GM23338 (cell line): ENCODE measurements around the gene BRICD5.

Source experiments
- CTCF ChIP-seq, 2 experiments: fragments of 200-600 bp in 1 of 2; sonication (generic) in 1 of 2; conservative IDR thresholded peaks; 2 replicates each; pipeline versions ENCODE4 v1.5.1 to v1.6.1; 2016 to 2017; ENCODE audit warnings: antibody characterized with exemption in 2 of 2, low read depth in 2 of 2, mild to moderate bottlenecking in 2 of 2, moderate library complexity in 1 of 2
- EZH2 ChIP-seq: fragments of 200-600 bp; sonication (generic); IDR thresholded peaks from one replicate; pipeline ENCODE4 v1.8.0; 2017; ENCODE audit warnings: antibody characterized with exemption, mild to moderate bottlenecking, low read depth; ENCODE audit not compliant: unreplicated experiment
- EZH2phosphoT487 ChIP-seq: fragments of 200-600 bp; sonication (generic); IDR thresholded peaks from one replicate; pipeline ENCODE4 v1.8.1; 2018; ENCODE audit warnings: antibody characterized with exemption; ENCODE audit not compliant: unreplicated experiment
- POLR2AphosphoS5 ChIP-seq: IDR thresholded peaks from 2 replicates; pipeline ENCODE4 v1.6.1; 2016; ENCODE audit warnings: antibody characterized with exemption, low read depth
- STAT1 ChIP-seq: IDR thresholded peaks from one replicate; pipeline ENCODE4 v1.6.1; 2016; ENCODE audit warnings: antibody characterized with exemption; ENCODE audit not compliant: unreplicated experiment
- TF ChIP-seq, protein P1 (sequence below): IDR thresholded peaks from one replicate; pipeline ENCODE4 v1.6.1; 2018; ENCODE audit warnings: antibody characterized with exemption; ENCODE audit not compliant: unreplicated experiment

- TF ChIP-seq CTCF (conservative IDR thresholded peaks at IDR 0.05; ENCODE audit: low read depth in 2 of 2) (peak; percentile 64 to 96), EZH2phosphoT487 (no peak), POLR2AphosphoS5 (no peak), EZH2 (no peak), STAT1 (no peak)
- TF ChIP-seq, protein P1, sequence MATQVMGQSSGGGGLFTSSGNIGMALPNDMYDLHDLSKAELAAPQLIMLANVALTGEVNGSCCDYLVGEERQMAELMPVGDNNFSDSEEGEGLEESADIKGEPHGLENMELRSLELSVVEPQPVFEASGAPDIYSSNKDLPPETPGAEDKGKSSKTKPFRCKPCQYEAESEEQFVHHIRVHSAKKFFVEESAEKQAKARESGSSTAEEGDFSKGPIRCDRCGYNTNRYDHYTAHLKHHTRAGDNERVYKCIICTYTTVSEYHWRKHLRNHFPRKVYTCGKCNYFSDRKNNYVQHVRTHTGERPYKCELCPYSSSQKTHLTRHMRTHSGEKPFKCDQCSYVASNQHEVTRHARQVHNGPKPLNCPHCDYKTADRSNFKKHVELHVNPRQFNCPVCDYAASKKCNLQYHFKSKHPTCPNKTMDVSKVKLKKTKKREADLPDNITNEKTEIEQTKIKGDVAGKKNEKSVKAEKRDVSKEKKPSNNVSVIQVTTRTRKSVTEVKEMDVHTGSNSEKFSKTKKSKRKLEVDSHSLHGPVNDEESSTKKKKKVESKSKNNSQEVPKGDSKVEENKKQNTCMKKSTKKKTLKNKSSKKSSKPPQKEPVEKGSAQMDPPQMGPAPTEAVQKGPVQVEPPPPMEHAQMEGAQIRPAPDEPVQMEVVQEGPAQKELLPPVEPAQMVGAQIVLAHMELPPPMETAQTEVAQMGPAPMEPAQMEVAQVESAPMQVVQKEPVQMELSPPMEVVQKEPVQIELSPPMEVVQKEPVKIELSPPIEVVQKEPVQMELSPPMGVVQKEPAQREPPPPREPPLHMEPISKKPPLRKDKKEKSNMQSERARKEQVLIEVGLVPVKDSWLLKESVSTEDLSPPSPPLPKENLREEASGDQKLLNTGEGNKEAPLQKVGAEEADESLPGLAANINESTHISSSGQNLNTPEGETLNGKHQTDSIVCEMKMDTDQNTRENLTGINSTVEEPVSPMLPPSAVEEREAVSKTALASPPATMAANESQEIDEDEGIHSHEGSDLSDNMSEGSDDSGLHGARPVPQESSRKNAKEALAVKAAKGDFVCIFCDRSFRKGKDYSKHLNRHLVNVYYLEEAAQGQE = no peak
These were observed 15.8 kb downstream of the BRICD5 start for GRCh38 chr16:2194852-2195321.
